ENCODE measurements around the gene TMEM238.
"Not testable (repeated sequence)": the region's sequence is repeated elsewhere in the genome, so short reads cannot be mapped to it uniquely, and the experiment has no call there.

TMEM238 gene

GRCh38 chr19:55426042-55426441 is 42.0 kb upstream of the TMEM238 start:
- H3K4me1 ChIP-seq (ENCODE audit: insufficient read depth, poor library complexity, severe bottlenecking) = no peaks in the 10 kb centered on the region
- no peak overlapping the region for H3K27ac ChIP-seq (ENCODE audit: poor library complexity, severe bottlenecking)
- TF ChIP-seq, protein P1, sequence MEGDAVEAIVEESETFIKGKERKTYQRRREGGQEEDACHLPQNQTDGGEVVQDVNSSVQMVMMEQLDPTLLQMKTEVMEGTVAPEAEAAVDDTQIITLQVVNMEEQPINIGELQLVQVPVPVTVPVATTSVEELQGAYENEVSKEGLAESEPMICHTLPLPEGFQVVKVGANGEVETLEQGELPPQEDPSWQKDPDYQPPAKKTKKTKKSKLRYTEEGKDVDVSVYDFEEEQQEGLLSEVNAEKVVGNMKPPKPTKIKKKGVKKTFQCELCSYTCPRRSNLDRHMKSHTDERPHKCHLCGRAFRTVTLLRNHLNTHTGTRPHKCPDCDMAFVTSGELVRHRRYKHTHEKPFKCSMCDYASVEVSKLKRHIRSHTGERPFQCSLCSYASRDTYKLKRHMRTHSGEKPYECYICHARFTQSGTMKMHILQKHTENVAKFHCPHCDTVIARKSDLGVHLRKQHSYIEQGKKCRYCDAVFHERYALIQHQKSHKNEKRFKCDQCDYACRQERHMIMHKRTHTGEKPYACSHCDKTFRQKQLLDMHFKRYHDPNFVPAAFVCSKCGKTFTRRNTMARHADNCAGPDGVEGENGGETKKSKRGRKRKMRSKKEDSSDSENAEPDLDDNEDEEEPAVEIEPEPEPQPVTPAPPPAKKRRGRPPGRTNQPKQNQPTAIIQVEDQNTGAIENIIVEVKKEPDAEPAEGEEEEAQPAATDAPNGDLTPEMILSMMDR (IDR thresholded peaks at IDR 0.05; ENCODE audit: poor library complexity, severe bottlenecking) = no peak
- ATAC-seq (ENCODE audit: low read depth) = no peak
- no peak for DNase-seq (ENCODE audit: low spot score)
- H3K4me3 ChIP-seq (ENCODE audit: severe bottlenecking) = no peak overlapping the region
- no peaks in the 10 kb centered on the region for H3K27me3 ChIP-seq (ENCODE audit: insufficient read depth, poor library complexity, severe bottlenecking)
- H3K9me3 ChIP-seq (ENCODE audit: severe bottlenecking) = no peaks in the 10 kb centered on the region
- H3K36me3 ChIP-seq (ENCODE audit: low read depth) = no peaks in the 10 kb centered on the region

GRCh38 chr19:55424518-55424917 is 40.4 kb upstream of the TMEM238 start:
- TF ChIP-seq, protein P1 (IDR thresholded peaks at IDR 0.05; ENCODE audit: poor library complexity, severe bottlenecking) = no peak
- no peak overlapping the region for H3K27ac ChIP-seq (ENCODE audit: poor library complexity, severe bottlenecking)
- H3K4me3 ChIP-seq (ENCODE audit: severe bottlenecking) = no peak overlapping the region
- no peak for ATAC-seq (ENCODE audit: low read depth)
- no peaks in the 10 kb centered on the region for H3K36me3 ChIP-seq (ENCODE audit: low read depth)
- no peaks in the 10 kb centered on the region for H3K4me1 ChIP-seq (ENCODE audit: insufficient read depth, poor library complexity, severe bottlenecking)
- no peaks in the 10 kb centered on the region for H3K27me3 ChIP-seq (ENCODE audit: insufficient read depth, poor library complexity, severe bottlenecking)
- DNase-seq (ENCODE audit: low spot score) = no peak
- no peaks in the 10 kb centered on the region for H3K9me3 ChIP-seq (ENCODE audit: severe bottlenecking)

GRCh38 chr19:55423225-55424005 is 39.3 kb upstream of the TMEM238 start:
- TF ChIP-seq, protein P1 (IDR thresholded peaks at IDR 0.05; ENCODE audit: poor library complexity, severe bottlenecking) = no peak
- no peak for DNase-seq (ENCODE audit: low spot score)
- H3K4me1 ChIP-seq (ENCODE audit: insufficient read depth, poor library complexity, severe bottlenecking) = no peaks in the 10 kb centered on the region
- no peak for ATAC-seq (ENCODE audit: low read depth)
- no peaks in the 10 kb centered on the region for H3K36me3 ChIP-seq (ENCODE audit: low read depth)
- no peaks in the 10 kb centered on the region for H3K9me3 ChIP-seq (ENCODE audit: severe bottlenecking)
- H3K27me3 ChIP-seq (ENCODE audit: insufficient read depth, poor library complexity, severe bottlenecking) = no peaks in the 10 kb centered on the region
- H3K4me3 ChIP-seq (ENCODE audit: severe bottlenecking) = no peak overlapping the region
- no peak overlapping the region for H3K27ac ChIP-seq (ENCODE audit: poor library complexity, severe bottlenecking)

DNA sequence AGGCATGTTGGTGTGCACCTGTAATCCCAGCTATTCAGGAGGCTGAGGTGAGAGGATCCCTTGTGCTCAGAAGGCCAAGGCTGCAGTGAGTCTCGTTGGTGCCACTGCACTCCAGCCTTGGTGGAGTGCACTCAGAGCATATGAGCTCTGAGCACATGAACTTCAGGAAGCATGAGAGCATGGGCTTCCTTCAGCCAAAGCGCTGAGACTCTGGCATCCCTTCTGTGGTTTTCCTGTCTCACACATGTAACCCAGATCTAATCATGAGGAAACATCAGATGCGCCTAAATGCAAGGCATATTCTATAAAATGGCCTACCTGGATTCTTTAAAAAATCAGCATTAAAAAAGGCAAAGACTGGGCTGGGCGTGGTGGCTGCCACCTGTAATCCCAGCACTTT is 37.2 kb upstream of the TMEM238 start:
- H3K27me3 ChIP-seq (ENCODE audit: insufficient read depth, poor library complexity, severe bottlenecking); DNase-seq (ENCODE audit: low spot score); H3K27ac ChIP-seq (ENCODE audit: poor library complexity, severe bottlenecking); H3K4me1 ChIP-seq (ENCODE audit: insufficient read depth, poor library complexity, severe bottlenecking); ATAC-seq (ENCODE audit: low read depth); H3K9me3 ChIP-seq (ENCODE audit: severe bottlenecking); H3K36me3 ChIP-seq (ENCODE audit: low read depth); H3K4me3 ChIP-seq (ENCODE audit: severe bottlenecking): not testable (repeated sequence)

- TF ChIP-seq, protein P1 (IDR thresholded peaks at IDR 0.05; ENCODE audit: poor library complexity, severe bottlenecking) = no peak
- Histone ChIP-seq H3K4me3 (ENCODE audit: severe bottlenecking) (no peak overlapping the region), H3K27ac (ENCODE audit: poor library complexity, severe bottlenecking) (no peak overlapping the region), H3K4me1 (ENCODE audit: insufficient read depth, poor library complexity, severe bottlenecking) (no peaks in the 10 kb centered on the region), H3K9me3 (ENCODE audit: severe bottlenecking) (no peaks in the 10 kb centered on the region), H3K27me3 (ENCODE audit: insufficient read depth, poor library complexity, severe bottlenecking) (no peaks in the 10 kb centered on the region), H3K36me3 (ENCODE audit: low read depth) (no peaks in the 10 kb centered on the region)
- no peak for DNase-seq (ENCODE audit: low spot score)
- ATAC-seq (ENCODE audit: low read depth) = no peak
These were observed 35.6 kb upstream of the TMEM238 start for GRCh38 chr19:55419624-55420236.

Measured in RWPE2 (cell line).